H1 (cell line): Measurements from ENCODE around the gene HDC. TPM values are rescaled to one million over a fixed set of nuclear protein-coding genes. Genes with fewer than 3 reads are reported as not detected.

ENCODE experiments used
- CTCF ChIA-PET: fragments of 300-600 bp; sonication (Branson Sonifier 250); formaldehyde crosslinking; loops from one replicate; lab custom pipeline; 2021; ENCODE audit not compliant: partially characterized antibody; lab: Charles Lee
- POLR2A ChIA-PET: fragments of 300-600 bp; sonication (Branson Sonifier 250); formaldehyde crosslinking; loops from one replicate; lab custom pipeline; 2021; ENCODE audit warnings: inconsistent platforms; ENCODE audit not compliant: partially characterized antibody; lab: Charles Lee
- DNase-seq, 2 experiments: peaks; one replicate each; pipeline versions ENCODE4 v3.0.0 to v3.0.0-alpha.2; 2010 to 2022; ENCODE audit warnings: low spot score in 2 of 2, low read depth in 1 of 2, mixed read lengths in 1 of 2
- FAIRE-seq: peaks from 2 replicates; lab custom pipeline; 2011; peaks lifted over from hg19 to GRCh38; lab: Jason Lieb, UNC
- H2AFZ ChIP-seq: 2 replicates; pipeline ENCODE4 v1.8.1; 2012; ENCODE audit warnings: low read length, inconsistent platforms
- H2AK5ac ChIP-seq: 2 replicates; pipeline ENCODE4 v1.6.1; 2013; ENCODE audit warnings: low read depth, low read length
- H2BK120ac ChIP-seq: replicated peaks from 2 replicates; pipeline ENCODE3; 2013; ENCODE audit warnings: low read depth, low read length, inconsistent platforms
- H2BK12ac ChIP-seq: 2 replicates; pipeline ENCODE4 v1.6.1; 2013; ENCODE audit warnings: low read depth, low read length
- H2BK15ac ChIP-seq: 2 replicates; pipeline ENCODE4 v1.6.1; 2013; ENCODE audit warnings: low read length
- H2BK20ac ChIP-seq: 2 replicates; pipeline ENCODE4 v1.6.1; 2013; ENCODE audit warnings: low read length
- H2BK5ac ChIP-seq: 2 replicates; pipeline ENCODE4 v1.6.1; 2013; ENCODE audit warnings: low read depth, low read length
- H3K14ac ChIP-seq: 2 replicates; pipeline ENCODE4 v1.6.1; 2013; ENCODE audit warnings: inconsistent platforms; ENCODE audit not compliant: insufficient read length
- H3K18ac ChIP-seq: 2 replicates; pipeline ENCODE4 v1.6.1; 2013; ENCODE audit warnings: low read length; ENCODE audit errors: extremely low read depth
- H3K23ac ChIP-seq: 2 replicates; pipeline ENCODE4 v1.6.1; 2013; ENCODE audit warnings: inconsistent platforms; ENCODE audit not compliant: insufficient read length
- H3K23me2 ChIP-seq: 2 replicates; pipeline ENCODE4 v1.6.1; 2013; ENCODE audit warnings: low read depth, low read length
- H3K27ac ChIP-seq: 2 replicates; pipeline ENCODE4 v1.6.1; 2011; ENCODE audit warnings: low read depth, low read length, inconsistent platforms
- H3K27me3 ChIP-seq, 4 experiments: replicated peaks in 1 of 4; 1 replicate in 1 of 4; 2 replicates in 3 of 4; pipeline versions ENCODE4 v1.6.1 to v1.8.1; 2011 to 2013; ENCODE audit warnings: low read length in 3 of 4, mild to moderate bottlenecking in 3 of 4, inconsistent platforms in 2 of 4, mixed read lengths in 2 of 4, moderate library complexity in 1 of 4; ENCODE audit not compliant: control insufficient read depth in 3 of 4, insufficient read depth in 3 of 4; ENCODE audit errors: extremely low read depth in 1 of 4
- H3K36me3 ChIP-seq, 4 experiments: 2 replicates each; pipeline versions ENCODE4 v1.6.1 to v1.8.1; 2011 to 2013; ENCODE audit warnings: mild to moderate bottlenecking in 4 of 4, low read length in 3 of 4, moderate library complexity in 2 of 4, control low read depth in 1 of 4, inconsistent platforms in 1 of 4; ENCODE audit not compliant: insufficient read depth in 4 of 4, control insufficient read depth in 2 of 4
- H3K4ac ChIP-seq: replicated peaks from 2 replicates; pipeline ENCODE3; 2013; ENCODE audit warnings: low read length, low read depth, mixed read lengths, inconsistent platforms; ENCODE audit not compliant: insufficient read length
- H3K4me1 ChIP-seq, 4 experiments: replicated peaks in 1 of 4; 1 replicate in 1 of 4; 2 replicates in 3 of 4; pipeline versions ENCODE4 v1.6.1 to v1.8.1; 2011 to 2013; ENCODE audit warnings: low read length in 3 of 4, inconsistent platforms in 2 of 4, mixed read lengths in 1 of 4; ENCODE audit not compliant: insufficient read depth in 4 of 4, control insufficient read depth in 3 of 4
- H3K4me2 ChIP-seq, 2 experiments: 2 replicates each; pipeline versions ENCODE4 v1.6.1 to v1.8.1; 2011 to 2013; ENCODE audit warnings: low read depth in 2 of 2, low read length in 2 of 2, control low read depth in 1 of 2, inconsistent platforms in 1 of 2, mild to moderate bottlenecking in 1 of 2; ENCODE audit not compliant: insufficient read depth in 1 of 2
- H3K4me3 ChIP-seq, 4 experiments: fragments of 200-600, 300-600 bp in 1 of 4; sonication (generic), shearing (Covaris generic), sonication (Bioruptor Twin) in 1 of 4; 2 replicates each; pipeline versions ENCODE4 v1.5.1 to v1.8.1; 2011 to 2016; ENCODE audit warnings: low read length in 4 of 4, low read depth in 3 of 4, control low read depth in 2 of 4, inconsistent platforms in 2 of 4, mild to moderate bottlenecking in 2 of 4, mixed read lengths in 1 of 4, moderate library complexity in 1 of 4; ENCODE audit not compliant: insufficient read depth in 2 of 4; ENCODE audit errors: extremely low read depth in 1 of 4
- H3K56ac ChIP-seq: replicated peaks from 2 replicates; pipeline ENCODE3; 2013; ENCODE audit warnings: low read depth, mild to moderate bottlenecking, mixed read lengths, low read length, inconsistent platforms; ENCODE audit not compliant: insufficient read length
- H3K79me1 ChIP-seq: 2 replicates; pipeline ENCODE4 v1.6.1; 2013; ENCODE audit warnings: low read depth, low read length, control low read depth
- H3K79me2 ChIP-seq, 2 experiments: 2 replicates each; pipeline versions ENCODE4 v1.6.1 to v1.8.1; 2012 to 2013; ENCODE audit warnings: low read length in 2 of 2, mild to moderate bottlenecking in 2 of 2, inconsistent platforms in 1 of 2; ENCODE audit not compliant: insufficient read depth in 2 of 2, control insufficient read depth in 1 of 2
- H3K9ac ChIP-seq, 4 experiments: replicated peaks in 1 of 4; 1 replicate in 1 of 4; 2 replicates in 3 of 4; pipeline versions ENCODE4 v1.6.1 to v1.8.1; 2011 to 2013; ENCODE audit warnings: low read depth in 3 of 4, low read length in 3 of 4, control low read depth in 2 of 4, mild to moderate bottlenecking in 2 of 4, moderate library complexity in 2 of 4, inconsistent platforms in 1 of 4; ENCODE audit errors: extremely low read depth in 1 of 4
- H3K9me3 ChIP-seq, 2 experiments: 2 replicates each; pipeline versions ENCODE4 v1.6.1 to v1.8.1; 2012 to 2013; ENCODE audit warnings: mild to moderate bottlenecking in 2 of 2, moderate library complexity in 2 of 2, control low read depth in 1 of 2, inconsistent platforms in 1 of 2, low read depth in 1 of 2, low read length in 1 of 2, mixed read lengths in 1 of 2; ENCODE audit not compliant: insufficient read depth in 2 of 2
- H4K20me1 ChIP-seq, 2 experiments: replicated peaks in 1 of 2; 2 replicates each; pipeline versions ENCODE3 to v1.8.1; 2011 to 2013; ENCODE audit warnings: inconsistent platforms in 2 of 2, low read length in 2 of 2, mild to moderate bottlenecking in 1 of 2; ENCODE audit not compliant: insufficient read depth in 2 of 2, control insufficient read depth in 1 of 2
- H4K5ac ChIP-seq: 2 replicates; pipeline ENCODE4 v1.6.1; 2013; ENCODE audit warnings: low read length, low read depth, mixed read lengths, inconsistent platforms; ENCODE audit not compliant: insufficient read length
- H4K8ac ChIP-seq: 2 replicates; pipeline ENCODE4 v1.8.0; 2013; ENCODE audit warnings: mild to moderate bottlenecking, moderate library complexity, low read length, inconsistent platforms; ENCODE audit not compliant: insufficient read depth; ENCODE audit errors: extremely low read depth
- H4K91ac ChIP-seq: replicated peaks from 2 replicates; pipeline ENCODE3; 2013; ENCODE audit warnings: low read length, mixed read lengths, inconsistent platforms; ENCODE audit not compliant: insufficient read length
- ASH2L ChIP-seq: fragments of 200-600, 300-600 bp; sonication (generic); IDR thresholded peaks from one replicate; pipeline ENCODE4 v1.7.1; 2017; ENCODE audit warnings: low read length
- ATF3 ChIP-seq: IDR thresholded peaks from 2 replicates; pipeline ENCODE4 v1.6.1; 2011; ENCODE audit warnings: low read depth, mild to moderate bottlenecking, low read length; ENCODE audit not compliant: insufficient read depth
- EGR1 ChIP-seq: IDR thresholded peaks from 2 replicates; pipeline ENCODE4 v1.6.1; 2011; ENCODE audit warnings: low read depth, low read length, borderline replicate concordance
- EP300 ChIP-seq, 2 experiments: IDR thresholded peaks; 1 replicate in 1 of 2; 2 replicates in 1 of 2; pipeline ENCODE4 v1.6.1; 2011 to 2012; ENCODE audit warnings: low read depth in 2 of 2, low read length in 2 of 2, mild to moderate bottlenecking in 2 of 2, borderline replicate concordance in 1 of 2, inconsistent platforms in 1 of 2, moderate library complexity in 1 of 2
- FOSL1 ChIP-seq: IDR thresholded peaks from 2 replicates; pipeline ENCODE4 v1.6.1; 2011; ENCODE audit warnings: mild to moderate bottlenecking, low read depth, low read length, moderate library complexity; ENCODE audit not compliant: insufficient read depth
- KDM4A ChIP-seq: IDR thresholded peaks from one replicate; pipeline ENCODE4 v1.7.1; 2012; ENCODE audit warnings: low read depth, mild to moderate bottlenecking, moderate library complexity, low read length, inconsistent platforms; ENCODE audit not compliant: severe bottlenecking
- RBBP5 ChIP-seq: IDR thresholded peaks from 2 replicates; pipeline ENCODE4 v1.7.1; 2012; ENCODE audit warnings: low read depth, mild to moderate bottlenecking, inconsistent platforms, low read length, moderate library complexity, borderline replicate concordance
- SP2 ChIP-seq: IDR thresholded peaks from 2 replicates; pipeline ENCODE4 v1.6.1; 2012; ENCODE audit warnings: mild to moderate bottlenecking, low read length, inconsistent platforms
- TCF12 ChIP-seq: IDR thresholded peaks from 2 replicates; pipeline ENCODE4 v1.6.1; 2011; ENCODE audit warnings: low read depth, mild to moderate bottlenecking, low read length
- USF2 ChIP-seq: IDR thresholded peaks from 2 replicates; pipeline ENCODE4 v1.6.1; 2011; ENCODE audit warnings: low read length, improper control_type of control experiment
- WGBS, 2 experiments: shearing (Covaris generic) in 1 of 2; methylation state at CpG; one replicate each; pipeline versions ENCODE4 v1.1.6 to v1.1.7; 2013 to 2015; ENCODE audit warnings: low lambda C conversion rate in 2 of 2, mixed read lengths in 2 of 2, inconsistent platforms in 1 of 2, low coverage in 1 of 2, missing lambda C conversion rate in 1 of 2; ENCODE audit not compliant: insufficient replicate concordance in 2 of 2, insufficient coverage in 1 of 2, insufficient read length in 1 of 2; ENCODE audit errors: extremely low coverage in 1 of 2, missing lambda C conversion rate in 1 of 2; 5-methylcytosine and 5-hydroxymethylcytosine counted together
- polyA plus RNA-seq, 7 experiments: library from polyadenylated mRNA; depleted of rRNA in 3 of 7; stranded (reverse) in 5 of 7; unstranded in 2 of 7; fragments of >200 nt in 5 of 7; fragments of 200-250 nt in 2 of 7; gene quantifications; 1 replicate in 5 of 7; 2 replicates in 1 of 7; 4 replicates in 1 of 7; pipeline versions ENCODE4 v1.2.1 to v1.2.3, GENCODE V29; 2011 to 2013; ENCODE audit warnings: missing spikeins in 2 of 7, mixed read lengths in 2 of 7
- total RNA-seq: library from RNA; stranded (reverse); fragmentation: NEBNext Ultra II Directional; extraction: Animal tissue kit (Norgen Biotek cat#: 25700); gene quantifications from 2 replicates; pipeline ENCODE4 v1.2.1, GENCODE V29; 2021
- TF ChIP-seq, protein P1 (sequence below): IDR thresholded peaks from 2 replicates; pipeline ENCODE4 v1.6.1; 2012; ENCODE audit warnings: inconsistent platforms

Gene HDC
- total and polyA plus RNA-seq, 2 of the 8 experiments (the other 6 are each of a cell fraction or from before 2014, with no cell fraction given): 0.20 to 0.22 TPM

DNA sequence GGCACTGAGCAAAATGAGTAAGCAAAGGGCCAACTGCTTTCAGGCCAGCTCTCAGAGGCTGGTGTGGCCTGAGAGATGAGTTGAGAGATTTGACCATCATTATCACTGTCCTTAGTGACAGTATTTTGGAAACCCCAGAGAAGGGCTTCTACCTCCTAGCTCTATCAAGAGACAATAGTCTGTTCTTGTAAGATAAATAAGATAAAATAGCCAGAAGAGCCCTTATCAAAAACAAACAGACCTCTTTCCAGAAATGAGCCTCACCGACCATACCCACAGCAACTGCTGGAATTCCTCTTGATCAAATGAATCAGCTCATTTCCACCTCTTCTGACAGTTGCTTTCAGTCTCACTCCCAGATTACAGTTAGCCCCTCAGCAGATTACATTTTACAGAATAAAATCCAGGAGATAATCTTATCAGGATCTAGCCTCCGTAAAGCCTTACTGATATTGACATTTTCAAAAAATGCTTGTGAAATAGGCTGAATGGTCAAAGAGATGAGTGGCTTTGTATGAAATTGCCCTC lies 4.5 kb downstream of the HDC start:
- POLR2A ChIA-PET: no interaction called here
- no peaks in the 10 kb centered on the region for H3K23me2 ChIP-seq

More for the DNA sequence above, 4.5 kb downstream of the HDC start:
- no peak for TF ChIP-seq USF2
- TF ChIP-seq ATF3: no peak
- TF ChIP-seq TCF12: no peak
- TF ChIP-seq EP300 (IDR thresholded peaks at IDR 0.05; ENCODE audit: borderline replicate concordance in 1 of 2, low read depth in 2 of 2, low read length in 2 of 2): no peak
- TF ChIP-seq EGR1: no peak
- no peak for TF ChIP-seq RBBP5
- no peak for TF ChIP-seq ASH2L
- TF ChIP-seq SP2: no peak
- TF ChIP-seq, protein P1, sequence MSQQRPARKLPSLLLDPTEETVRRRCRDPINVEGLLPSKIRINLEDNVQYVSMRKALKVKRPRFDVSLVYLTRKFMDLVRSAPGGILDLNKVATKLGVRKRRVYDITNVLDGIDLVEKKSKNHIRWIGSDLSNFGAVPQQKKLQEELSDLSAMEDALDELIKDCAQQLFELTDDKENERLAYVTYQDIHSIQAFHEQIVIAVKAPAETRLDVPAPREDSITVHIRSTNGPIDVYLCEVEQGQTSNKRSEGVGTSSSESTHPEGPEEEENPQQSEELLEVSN: no peak
- TF ChIP-seq KDM4A: no peak
- TF ChIP-seq FOSL1: no peak
- Histone ChIP-seq H3K27ac (no peak overlapping the region), H3K14ac (no peak overlapping the region), H4K8ac (no peak overlapping the region), H3K4me3 (no peak overlapping the region), H2BK12ac (no peak overlapping the region), H3K9me3 (no peaks in the 10 kb centered on the region), H3K79me1 (no peaks in the 10 kb centered on the region), H3K9ac (no peak overlapping the region), H4K5ac (no peak overlapping the region), H2BK20ac (no peak overlapping the region), H2AK5ac (no peak overlapping the region), H4K20me1 (no peaks in the 10 kb centered on the region), H3K4me2 (no peak overlapping the region), H3K23ac (no peak overlapping the region), H3K4me1 (peaks cover 0 to 4% (median 1%) of the 10 kb centered on the region in 4 experiments; a peak in 3 of 7 replicates), H2BK120ac (no peak overlapping the region), H3K18ac (no peak overlapping the region), H3K27me3 (no peaks in the 10 kb centered on the region), H3K4ac (no peak overlapping the region), H4K91ac (no peak overlapping the region), H2BK5ac (no peak overlapping the region), H3K79me2 (no peaks in the 10 kb centered on the region), H3K56ac (no peak overlapping the region), H3K36me3 (no peaks in the 10 kb centered on the region), H2BK15ac (no peak overlapping the region), H2AFZ (no peak overlapping the region)
- DNase-seq (no peak), FAIRE-seq (no peak)
- CTCF ChIA-PET: interaction anchor here (1.2 to 1.6 kb wide), 2 partner anchors 12 to 55 kb away, joined by 3 to 7 read pairs; no protein-coding TSS in a partner anchor
- WGBS, 2 experiments: 91% methylated on average over 2 of the region's 2 CpGs; no CpG with 5 or more reads in 1 of the 2 experiments
